Measurements from ENCODE around the gene LMTK2. TPM values are rescaled to one million over a fixed set of nuclear protein-coding genes. Genes with fewer than 3 reads are reported as not detected.

The LMTK2 gene
- total and polyA plus RNA-seq, 4 donors: 15.2 to 29.3 (median 22.2) TPM

DNA sequence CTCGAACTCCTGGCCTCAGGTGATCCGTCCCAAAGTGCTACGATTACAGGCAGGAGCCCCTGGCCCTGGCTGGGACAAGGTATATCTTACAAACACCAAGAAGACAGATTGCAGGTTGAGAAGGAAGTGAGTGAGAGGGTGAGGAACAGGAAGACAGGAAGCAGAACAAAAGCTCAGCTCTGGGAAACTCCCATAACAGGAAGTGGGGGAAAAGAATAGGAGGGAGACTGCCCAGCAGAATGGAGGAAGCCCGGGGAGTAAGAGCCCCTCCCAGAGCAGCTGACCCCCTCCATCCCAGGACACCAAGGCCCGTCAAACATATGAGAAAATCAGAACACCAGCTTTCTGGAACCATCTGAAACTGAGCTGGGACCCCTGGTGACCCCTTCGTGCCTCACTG is 142.4 kb downstream of the LMTK2 start:
- Histone ChIP-seq H3K4me3 (ENCODE audit: low read depth, low read length) (no peak overlapping the region), H3K4me1 (ENCODE audit: control insufficient read depth, insufficient read depth, low read length) (peaks cover 30% of the 10 kb centered on the region), H3K9me3 (ENCODE audit: control insufficient read depth, insufficient read depth, low read length) (no peaks in the 10 kb centered on the region), H3K27ac (ENCODE audit: low read depth, low read length) (no peak overlapping the region), H3K36me3 (ENCODE audit: control insufficient read depth, insufficient read depth, low read length) (peaks cover 39% of the 10 kb centered on the region), H3K27me3 (ENCODE audit: control insufficient read depth, insufficient read depth, low read length) (no peaks in the 10 kb centered on the region)
- 91% methylated on average over 2 of the region's 6 CpGs for WGBS (ENCODE audit: insufficient coverage)
- no peak for DNase-seq (ENCODE audit: low read depth in 4 of 6, low spot score in 6 of 6)

DNA sequence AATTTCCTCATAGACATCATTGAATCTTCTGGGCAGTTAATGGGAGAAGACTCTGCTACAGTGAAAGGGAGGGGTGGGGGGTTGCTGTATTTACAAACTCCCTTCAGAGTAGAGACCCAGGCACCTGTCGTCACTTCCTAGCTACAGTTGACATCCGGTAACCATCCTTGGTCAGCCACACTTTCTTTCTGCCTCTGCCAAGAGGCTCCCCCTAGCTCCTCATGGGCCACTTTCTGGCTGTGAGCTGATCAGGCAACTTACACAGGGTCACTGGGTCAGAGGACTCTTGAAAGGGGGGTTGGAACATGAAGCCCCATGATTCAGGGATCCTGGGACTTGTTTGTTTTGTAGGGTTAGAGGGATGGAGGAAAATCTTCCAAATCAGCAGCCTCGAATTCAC is 144.1 kb downstream of the LMTK2 start:
- Histone ChIP-seq H3K4me1 (ENCODE audit: control insufficient read depth, insufficient read depth, low read length) (peaks cover 30% of the 10 kb centered on the region), H3K4me3 (ENCODE audit: low read depth, low read length) (no peak overlapping the region), H3K27ac (ENCODE audit: low read depth, low read length) (no peak overlapping the region), H3K27me3 (ENCODE audit: control insufficient read depth, insufficient read depth, low read length) (no peaks in the 10 kb centered on the region), H3K9me3 (ENCODE audit: control insufficient read depth, insufficient read depth, low read length) (no peaks in the 10 kb centered on the region), H3K36me3 (ENCODE audit: control insufficient read depth, insufficient read depth, low read length) (peaks cover 26% of the 10 kb centered on the region)
- DNase-seq (ENCODE audit: low read depth in 4 of 6, low spot score in 6 of 6): no peak
- WGBS (ENCODE audit: insufficient coverage): 60% methylated on average over 2 of the region's 3 CpGs

DNA sequence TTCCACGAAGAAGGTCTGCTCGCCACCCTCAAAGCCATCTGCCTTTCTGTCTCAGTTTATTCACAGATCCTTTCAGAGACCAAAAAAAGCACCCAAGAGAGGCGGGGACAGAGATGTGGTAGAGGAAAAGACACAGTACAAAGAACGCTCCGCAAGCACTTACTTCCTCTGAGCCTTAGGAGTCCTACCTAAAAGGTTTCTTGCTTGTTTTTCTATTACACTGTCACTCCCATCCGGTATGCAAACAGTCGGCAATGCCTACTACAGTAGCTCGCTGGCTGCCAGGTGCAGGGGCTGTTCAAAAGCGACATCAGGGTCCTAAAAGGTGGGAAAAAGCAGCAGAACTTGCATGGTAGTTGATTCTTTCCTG is 144.6 kb downstream of the LMTK2 start:
- no peak for DNase-seq (ENCODE audit: low read depth in 4 of 6, low spot score in 6 of 6)
- Histone ChIP-seq H3K36me3 (ENCODE audit: control insufficient read depth, insufficient read depth, low read length) (peaks cover 23% of the 10 kb centered on the region), H3K4me1 (ENCODE audit: control insufficient read depth, insufficient read depth, low read length) (peaks cover 30% of the 10 kb centered on the region), H3K9me3 (ENCODE audit: control insufficient read depth, insufficient read depth, low read length) (no peaks in the 10 kb centered on the region), H3K4me3 (ENCODE audit: low read depth, low read length) (peak overlapping the region; percentile 78), H3K27me3 (ENCODE audit: control insufficient read depth, insufficient read depth, low read length) (no peaks in the 10 kb centered on the region), H3K27ac (ENCODE audit: low read depth, low read length) (no peak overlapping the region)
- WGBS (ENCODE audit: insufficient coverage): 19% methylated on average over 7 of the region's 9 CpGs

DNA sequence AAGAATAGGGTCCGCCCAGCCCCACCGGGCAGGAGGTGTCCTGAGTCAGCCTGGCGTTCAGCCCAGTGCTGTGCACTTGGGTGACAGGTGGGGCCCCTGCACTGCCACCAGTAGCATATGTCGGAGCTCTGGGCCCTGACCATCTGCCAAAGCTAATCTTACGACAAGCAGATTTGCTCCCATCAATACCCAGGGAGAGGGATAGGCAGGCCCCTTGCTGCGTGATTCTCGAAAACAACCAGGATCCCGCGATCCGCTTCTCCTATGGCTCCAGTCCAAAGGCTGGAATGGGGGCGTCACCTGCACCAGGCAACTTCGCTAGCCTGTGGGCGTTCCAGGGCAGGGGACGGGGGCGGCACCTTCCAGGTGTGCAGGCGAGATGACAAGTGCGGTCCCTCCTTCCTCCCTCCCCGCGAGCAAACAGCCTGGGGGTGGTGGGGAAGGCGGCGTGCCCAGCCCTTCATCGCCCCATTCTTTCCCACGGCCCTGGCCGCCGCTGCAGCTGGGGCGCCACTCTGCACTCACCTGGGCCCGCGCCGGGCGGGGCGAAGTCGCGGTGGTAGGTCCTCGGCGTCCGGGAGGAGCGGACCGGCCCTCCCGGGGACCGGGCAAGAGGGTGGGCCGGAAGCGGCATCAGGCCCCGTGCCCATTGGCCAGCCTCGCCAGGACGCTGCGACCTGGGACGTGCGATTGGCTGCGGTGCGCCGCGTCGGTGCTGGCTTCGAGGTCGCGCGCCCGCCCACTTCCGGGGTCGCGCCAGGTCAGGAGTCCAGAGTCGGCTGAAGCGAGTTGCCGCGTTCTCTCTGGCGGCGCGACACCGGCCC is 145.2 kb downstream of the LMTK2 start, which contains the start of gene TECPR1:
Gene TECPR1 (minus strand): TSS at position 632 of the 824 bp plus-strand sequence. CDS start 6,086 bp downstream, outside the sequence.
- no peaks in the 10 kb centered on the region for H3K9me3 ChIP-seq (ENCODE audit: control insufficient read depth, insufficient read depth, low read length)
- peak; percentile 73 to 97 (median 86) for DNase-seq (ENCODE audit: low read depth in 4 of 6, low spot score in 6 of 6)
- H3K4me3 ChIP-seq (ENCODE audit: low read depth, low read length): peak within 1 kb of the TSS; percentile 78
- H3K27ac ChIP-seq (ENCODE audit: low read depth, low read length): peak within 1 kb of the TSS; percentile 47
- H3K27me3 ChIP-seq (ENCODE audit: control insufficient read depth, insufficient read depth, low read length): no peaks in the 10 kb centered on the region
- under 1% methylated on average over 63 of the region's 69 CpGs for WGBS (ENCODE audit: insufficient coverage)
- H3K36me3 ChIP-seq (ENCODE audit: control insufficient read depth, insufficient read depth, low read length): peaks cover 23% of the 10 kb centered on the region
- H3K4me1 ChIP-seq (ENCODE audit: control insufficient read depth, insufficient read depth, low read length): peaks cover 30% of the 10 kb centered on the region

DNA sequence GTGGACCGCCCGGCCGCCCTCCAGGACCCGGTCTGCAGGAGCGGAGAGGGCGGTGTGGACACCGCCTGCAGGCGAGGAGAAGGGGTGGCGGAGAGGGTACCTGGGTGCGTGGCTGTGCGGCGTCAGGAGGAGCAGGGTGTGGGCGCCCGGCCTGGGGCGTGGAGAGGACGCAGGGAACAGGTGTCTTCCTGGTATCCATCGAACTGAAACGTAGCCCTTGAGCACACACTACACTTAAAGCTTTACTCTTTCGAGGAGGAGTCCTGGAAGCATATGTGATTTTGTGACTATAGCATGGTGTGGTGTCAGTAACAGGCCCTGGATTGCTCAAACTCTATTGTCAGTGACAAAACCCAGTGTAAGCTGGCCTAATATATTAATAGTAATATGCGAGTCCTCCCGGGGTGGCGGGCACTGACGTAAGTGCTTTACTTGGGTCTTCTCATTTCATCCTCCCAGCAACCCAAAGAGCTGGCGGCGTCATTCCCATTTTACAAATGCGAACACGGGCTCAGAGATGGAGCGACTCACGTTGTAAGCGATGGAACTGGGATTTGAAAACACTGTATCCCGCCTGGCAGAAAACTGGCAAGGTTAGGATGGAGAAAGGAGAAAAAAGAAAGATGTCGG is 145.9 kb downstream of the LMTK2 start:
- Histone ChIP-seq H3K4me3 (ENCODE audit: low read depth, low read length) (peak overlapping the region; percentile 78), H3K9me3 (ENCODE audit: control insufficient read depth, insufficient read depth, low read length) (no peaks in the 10 kb centered on the region), H3K4me1 (ENCODE audit: control insufficient read depth, insufficient read depth, low read length) (peaks cover 30% of the 10 kb centered on the region), H3K27me3 (ENCODE audit: control insufficient read depth, insufficient read depth, low read length) (no peaks in the 10 kb centered on the region), H3K36me3 (ENCODE audit: control insufficient read depth, insufficient read depth, low read length) (peaks cover 24% of the 10 kb centered on the region), H3K27ac (ENCODE audit: low read depth, low read length) (peak overlapping the region; percentile 47)
- DNase-seq (ENCODE audit: low read depth in 4 of 6, low spot score in 6 of 6): no peak
- 12% methylated on average over 18 of the region's 32 CpGs for WGBS (ENCODE audit: insufficient coverage)

DNA sequence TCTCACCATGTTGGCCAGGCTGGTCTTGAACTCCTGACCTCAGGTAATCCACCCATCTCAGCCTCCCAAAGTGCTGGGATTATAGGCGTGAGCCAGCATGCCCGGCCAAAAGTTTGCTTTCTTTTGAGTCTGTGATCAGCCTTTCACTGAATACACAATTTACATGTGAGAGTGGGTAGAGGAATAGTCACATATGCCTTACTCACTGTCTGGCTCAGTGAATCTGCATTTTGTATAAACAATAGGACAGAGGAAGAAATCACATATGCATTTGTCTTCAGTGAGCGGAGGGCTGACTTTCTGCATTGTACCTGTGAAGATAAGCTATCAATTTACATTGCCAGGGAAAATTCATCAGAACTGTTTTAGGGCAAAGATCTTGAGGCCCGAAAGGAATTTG is 147.9 kb downstream of the LMTK2 start:
- Histone ChIP-seq H3K4me3 (ENCODE audit: low read depth, low read length) (no peak overlapping the region), H3K36me3 (ENCODE audit: control insufficient read depth, insufficient read depth, low read length) (peaks cover 16% of the 10 kb centered on the region), H3K4me1 (ENCODE audit: control insufficient read depth, insufficient read depth, low read length) (peaks cover 26% of the 10 kb centered on the region), H3K9me3 (ENCODE audit: control insufficient read depth, insufficient read depth, low read length) (no peaks in the 10 kb centered on the region), H3K27me3 (ENCODE audit: control insufficient read depth, insufficient read depth, low read length) (no peaks in the 10 kb centered on the region), H3K27ac (ENCODE audit: low read depth, low read length) (no peak overlapping the region)
- WGBS (ENCODE audit: insufficient coverage): 100% methylated on average over 2 of the region's 4 CpGs
- no peak for DNase-seq (ENCODE audit: low read depth in 4 of 6, low spot score in 6 of 6)

DNA sequence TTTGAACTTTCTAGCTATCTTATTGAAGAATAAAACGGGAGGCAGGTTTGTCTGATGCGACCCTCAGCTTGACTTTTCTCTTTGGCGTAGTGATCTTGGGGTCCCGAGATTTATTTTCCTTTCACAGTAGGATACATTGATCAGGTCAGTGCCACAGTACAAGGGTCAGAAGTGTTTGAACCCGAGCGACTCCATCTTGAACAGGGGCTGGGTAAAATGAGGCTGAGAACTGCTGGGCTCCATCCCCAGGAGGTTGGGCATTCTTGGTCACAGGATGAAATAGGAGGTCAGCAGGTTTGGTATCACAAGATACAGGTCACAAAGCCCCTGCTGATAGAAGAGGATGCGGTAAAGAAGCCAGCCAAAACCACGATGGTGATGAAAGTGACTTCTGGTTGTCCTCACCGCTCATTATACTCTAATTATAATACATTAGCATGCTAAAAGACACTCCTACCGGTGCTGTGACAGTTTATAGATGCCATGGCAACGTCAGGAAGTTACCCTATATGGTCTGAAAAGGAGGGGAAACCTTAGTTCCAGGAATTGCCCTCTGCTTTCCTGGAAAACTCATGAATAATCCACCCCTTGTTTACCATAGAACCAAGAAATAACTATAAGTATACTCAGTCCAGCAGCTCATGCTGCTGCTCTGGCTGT is 148.4 kb downstream of the LMTK2 start:
- H3K9me3 ChIP-seq (ENCODE audit: control insufficient read depth, insufficient read depth, low read length): no peaks in the 10 kb centered on the region
- 92% methylated on average over 4 of the region's 11 CpGs for WGBS (ENCODE audit: insufficient coverage)
- no peak for DNase-seq (ENCODE audit: low read depth in 4 of 6, low spot score in 6 of 6)
- H3K4me3 ChIP-seq (ENCODE audit: low read depth, low read length): no peak overlapping the region
- peaks cover 12% of the 10 kb centered on the region for H3K36me3 ChIP-seq (ENCODE audit: control insufficient read depth, insufficient read depth, low read length)
- peaks cover 26% of the 10 kb centered on the region for H3K4me1 ChIP-seq (ENCODE audit: control insufficient read depth, insufficient read depth, low read length)
- H3K27me3 ChIP-seq (ENCODE audit: control insufficient read depth, insufficient read depth, low read length): no peaks in the 10 kb centered on the region
- no peak overlapping the region for H3K27ac ChIP-seq (ENCODE audit: low read depth, low read length)

DNA sequence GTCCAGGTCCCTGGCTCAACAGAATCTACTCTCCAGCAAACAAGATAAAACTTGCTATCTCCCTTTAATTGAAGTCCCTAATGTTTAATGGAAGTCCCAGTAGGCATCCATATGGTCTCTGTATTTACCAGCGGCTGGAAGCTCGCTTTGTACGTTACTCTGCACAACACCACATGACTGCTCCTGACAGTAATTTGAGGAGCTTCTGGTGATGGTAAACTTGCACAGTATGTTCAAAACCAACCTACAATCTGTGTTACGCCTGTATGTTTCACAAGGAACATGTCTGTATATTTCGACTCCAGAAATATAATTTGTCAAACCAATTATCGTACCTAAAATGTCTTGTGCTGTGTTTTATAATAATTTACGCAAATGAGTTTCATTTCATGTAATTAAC is 149.8 kb downstream of the LMTK2 start:
- 90% methylated on average over 2 of the region's 7 CpGs for WGBS (ENCODE audit: insufficient coverage)
- no peaks in the 10 kb centered on the region for H3K9me3 ChIP-seq (ENCODE audit: control insufficient read depth, insufficient read depth, low read length)
- H3K4me3 ChIP-seq (ENCODE audit: low read depth, low read length): no peak overlapping the region
- no peaks in the 10 kb centered on the region for H3K27me3 ChIP-seq (ENCODE audit: control insufficient read depth, insufficient read depth, low read length)
- H3K27ac ChIP-seq (ENCODE audit: low read depth, low read length): no peak overlapping the region
- H3K36me3 ChIP-seq (ENCODE audit: control insufficient read depth, insufficient read depth, low read length): peaks cover 16% of the 10 kb centered on the region
- peak in 2 of 6 donors; percentile 20 to 68 for DNase-seq (ENCODE audit: low read depth in 4 of 6, low spot score in 6 of 6)
- H3K4me1 ChIP-seq (ENCODE audit: control insufficient read depth, insufficient read depth, low read length): peaks cover 18% of the 10 kb centered on the region

DNA sequence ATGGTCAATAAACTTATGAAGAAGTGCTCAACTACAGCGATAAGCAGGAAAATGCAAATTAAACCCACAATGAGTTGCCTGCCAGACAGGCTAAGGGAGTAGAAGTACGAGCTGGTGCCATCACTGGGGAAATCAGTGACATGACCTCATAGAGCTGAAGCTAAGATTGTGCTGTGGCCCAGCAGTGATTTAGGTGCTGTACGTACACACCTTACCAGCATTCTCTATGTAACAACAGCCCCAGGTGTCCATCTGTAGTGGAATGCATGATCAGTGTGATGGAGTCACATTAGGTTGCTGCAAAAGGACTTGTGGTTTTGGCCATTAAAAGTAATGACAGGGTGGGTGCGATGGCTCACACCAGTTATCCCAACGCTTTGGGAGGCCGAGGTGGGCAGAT is 151.0 kb downstream of the LMTK2 start:
- Histone ChIP-seq H3K4me1 (ENCODE audit: control insufficient read depth, insufficient read depth, low read length) (peaks cover 10% of the 10 kb centered on the region), H3K27me3 (ENCODE audit: control insufficient read depth, insufficient read depth, low read length) (no peaks in the 10 kb centered on the region), H3K36me3 (ENCODE audit: control insufficient read depth, insufficient read depth, low read length) (peaks cover 20% of the 10 kb centered on the region), H3K4me3 (ENCODE audit: low read depth, low read length) (no peak overlapping the region), H3K27ac (ENCODE audit: low read depth, low read length) (no peak overlapping the region), H3K9me3 (ENCODE audit: control insufficient read depth, insufficient read depth, low read length) (no peaks in the 10 kb centered on the region)
- WGBS (ENCODE audit: insufficient coverage): 95% methylated on average over 4 of the region's 6 CpGs
- DNase-seq (ENCODE audit: low read depth in 4 of 6, low spot score in 6 of 6): no peak
